ENCODE measurements around the gene GDI1. TPM values are rescaled to one million over a fixed set of nuclear protein-coding genes. Genes with fewer than 3 reads are reported as not detected.

Gene GDI1
- total and polyA plus RNA-seq, 12 donors = 85.6 to 287 (median 113) TPM

- 11 to 59% (median 43%) methylated on average over 11 to 53 of the region's 53 CpGs for WGBS, 4 donors
- intact Hi-C loops (cut with DNase I) = loop anchor here in 1 of 2 donors (5.0 kb wide), 1 partner anchor 135 kb away; no protein-coding TSS in a partner anchor
- Histone ChIP-seq H3K4me3 (peak overlapping the region in 2 of 4 donors; percentile 15 to 59), H3K9me3 (replicated peaks in 1 of 3) (no peaks in the 10 kb centered on the region), H3K4me1 (replicated peaks in 1 of 2) (peaks cover 0 to 8% of the 10 kb centered on the region in 2 donors), H3K27ac (peak overlapping the region; percentile 88 to 99 (median 98)), H3K36me3 (replicated peaks in 1 of 2) (peaks cover 0 to 23% of the 10 kb centered on the region in 2 donors), H3K27me3 (no peaks in the 10 kb centered on the region)
- TF ChIP-seq POLR2A (IDR thresholded peaks at IDR 0.05) (no peak), CTCF (IDR thresholded peaks at IDR 0.05) (no peak)
- DNase-seq = peak in 6 of 7 donors; percentile 65 to 85 (median 70)
These were observed 39.7 kb upstream of the GDI1 start for GRCh38 chrX:154396973-154397887.

- H3K9me3 ChIP-seq (replicated peaks in 1 of 3) = no peaks in the 10 kb centered on the region
- H3K4me1 ChIP-seq (replicated peaks in 1 of 2) = peaks cover 0 to 8% of the 10 kb centered on the region in 2 donors
- H3K4me3 ChIP-seq = peak within 1 kb of the TSS; percentile 42 to 86 (median 62)
- peak within 1 kb of the TSS; percentile 88 to 99 (median 98) for H3K27ac ChIP-seq
- 0 to 51% (median 31%) methylated on average over 30 to 69 of the region's 69 CpGs; no CpG with 5 or more reads in 1 of the 4 donors for WGBS, 4 donors
- no peaks in the 10 kb centered on the region for H3K27me3 ChIP-seq
- peak; percentile 93 to 98 (median 95) for DNase-seq
- TF ChIP-seq POLR2A (IDR thresholded peaks at IDR 0.05) = peak; percentile 93 to 94
- no peak for TF ChIP-seq CTCF (IDR thresholded peaks at IDR 0.05)
- intact Hi-C loops (cut with DNase I) = loop anchor here in 1 of 2 donors (5.0 kb wide), 1 partner anchor 134 kb away; no protein-coding TSS in a partner anchor
- peaks cover 0 to 23% of the 10 kb centered on the region in 2 donors for H3K36me3 ChIP-seq (replicated peaks in 1 of 2)
These were observed 38.9 kb upstream of the GDI1 start, which contains the start of gene RPL10 for GRCh38 chrX:154397888-154398667. Gene RPL10 (plus strand): TSS chrX:154398377. CDS start chrX:154398520, 143 bp downstream.

GRCh38 chrX:154398668-154399526, 38.1 kb upstream of the GDI1 start:
- H3K36me3 ChIP-seq (replicated peaks in 1 of 2) = peaks cover 0 to 23% of the 10 kb centered on the region in 2 donors
- intact Hi-C loops (cut with DNase I) = loop anchor here in 1 of 2 donors (5.0 kb wide), 1 partner anchor 133 kb away; no protein-coding TSS in a partner anchor
- H3K4me1 ChIP-seq (replicated peaks in 1 of 2) = peaks cover 0 to 8% of the 10 kb centered on the region in 2 donors
- H3K27me3 ChIP-seq = no peaks in the 10 kb centered on the region
- peak; percentile 83 to 96 (median 92) for DNase-seq
- H3K9me3 ChIP-seq (replicated peaks in 1 of 3) = no peaks in the 10 kb centered on the region
- H3K27ac ChIP-seq = peak overlapping the region; percentile 88 to 99 (median 98)
- 0 to 39% (median 15%) methylated on average over 31 to 49 of the region's 49 CpGs for WGBS, 4 donors
- peak; percentile 52 to 85 (median 78) for TF ChIP-seq CTCF (IDR thresholded peaks at IDR 0.05)
- TF ChIP-seq POLR2A (IDR thresholded peaks at IDR 0.05) = no peak
- H3K4me3 ChIP-seq = peak overlapping the region; percentile 42 to 86 (median 62)

Data from adrenal gland (tissue), 12 donors.